GM12878 (cell line): ENCODE data around the gene CEP128. TPM values are rescaled to one million over a fixed set of nuclear protein-coding genes. Genes with fewer than 3 reads are reported as not detected.

Experiments used
- ATAC-seq: fragments of 200-7000 bp; cut with Tn5 transposase; 3 replicates; pipeline ENCODE4 v1.9.1; 2020; ENCODE audit warnings: mild to moderate bottlenecking, moderate library complexity
- BruUV-seq: library from RNA; stranded (reverse); fragments of 400-500 nt; replicated peaks from 2 replicates; lab custom pipeline; 2021; lab: Mats Ljungman, UMichigan
- CTCF ChIA-PET: fragments of 300-600 bp; sonication (Branson Sonifier 250); formaldehyde crosslinking; extraction: SDS; loops from one replicate; lab custom pipeline; 2021; ENCODE audit warnings: inconsistent platforms; lab: Yijun Ruan, JAX
- POLR2A ChIA-PET: fragments of 350-600 bp; formaldehyde crosslinking; extraction: SDS; loops from one replicate; lab custom pipeline; 2021; ENCODE audit warnings: inconsistent platforms; lab: Charles Lee
- RAD21 ChIA-PET: fragments of 300-600 bp; sonication (Branson Sonifier 250); formaldehyde crosslinking; loops from one replicate; lab custom pipeline; 2023; ENCODE audit warnings: antibody characterized with exemption; ENCODE audit not compliant: unreplicated experiment; lab: Charles Lee
- SMC1A ChIA-PET: fragments of 300-600 bp; sonication (Branson Sonifier 250); formaldehyde crosslinking; loops from one replicate; lab custom pipeline; 2023; ENCODE audit not compliant: unreplicated experiment, uncharacterized antibody; lab: Charles Lee
- DNase-seq: peaks from one replicate; pipeline ENCODE4 v3.0.0-alpha.2; 2011; ENCODE audit warnings: low read depth, low spot score
- FAIRE-seq: peaks from 3 replicates; lab custom pipeline; 2011; peaks lifted over from hg19 to GRCh38; lab: Jason Lieb, UNC
- H2AFZ ChIP-seq: 2 replicates; pipeline ENCODE4 v1.6.0; 2011; ENCODE audit warnings: low read depth, low read length, control low read depth; ENCODE audit not compliant: control insufficient read depth
- H3K27ac ChIP-seq: 2 replicates; pipeline ENCODE4 v1.5.1; 2011; ENCODE audit warnings: control low read depth; ENCODE audit not compliant: control insufficient read depth, insufficient read depth
- H3K27me3 ChIP-seq, 2 experiments: replicated peaks in 1 of 2; 2 replicates each; pipeline versions ENCODE4 v1.6.0 to v1.6.1; 2011; ENCODE audit warnings: low read length in 1 of 2; ENCODE audit not compliant: control insufficient read depth in 2 of 2, insufficient read depth in 2 of 2
- H3K36me3 ChIP-seq, 2 experiments: 2 replicates each; pipeline ENCODE4 v1.5.1; 2011; ENCODE audit warnings: low read length in 1 of 2; ENCODE audit not compliant: control insufficient read depth in 2 of 2, insufficient read depth in 2 of 2
- H3K4me1 ChIP-seq: 2 replicates; pipeline ENCODE4 v1.6.1; 2011; ENCODE audit warnings: mild to moderate bottlenecking, low read length, moderate library complexity, mixed read lengths; ENCODE audit not compliant: control insufficient read depth, insufficient read depth
- H3K4me2 ChIP-seq: 2 replicates; pipeline ENCODE4 v1.6.0; 2011; ENCODE audit warnings: control low read depth; ENCODE audit not compliant: control insufficient read depth, insufficient read depth
- H3K4me3 ChIP-seq: fragments of 200-600 bp; sonication (generic); 2 replicates; pipeline ENCODE4 v1.5.1; 2016
- H3K79me2 ChIP-seq: 2 replicates; pipeline ENCODE4 v1.6.0; 2011; ENCODE audit warnings: low read length; ENCODE audit not compliant: control insufficient read depth, insufficient read depth
- H3K9ac ChIP-seq: 2 replicates; pipeline ENCODE4 v1.8.0; 2011; ENCODE audit warnings: low read length, control low read depth, mixed read lengths; ENCODE audit not compliant: control insufficient read depth, insufficient read depth
- H3K9me3 ChIP-seq: replicated peaks from 3 replicates; pipeline ENCODE4 v1.5.1; 2011; ENCODE audit warnings: mild to moderate bottlenecking, low read length; ENCODE audit not compliant: control insufficient read depth, insufficient read depth
- H4K20me1 ChIP-seq: 2 replicates; pipeline ENCODE4 v1.6.0; 2011; ENCODE audit not compliant: control insufficient read depth, insufficient read depth
- ATF7 ChIP-seq: fragments of 450-650 bp; IDR thresholded peaks from 2 replicates; pipeline ENCODE4 v1.6.1; 2016; ENCODE audit warnings: low read depth, mild to moderate bottlenecking
- BCL3 ChIP-seq: IDR thresholded peaks from 2 replicates; pipeline ENCODE4 v1.6.1; 2011; ENCODE audit warnings: borderline replicate concordance, low read depth, mild to moderate bottlenecking, moderate library complexity, low read length; ENCODE audit not compliant: insufficient read depth, poor library complexity, severe bottlenecking
- IRF3 ChIP-seq: fragments of 450-650 bp; IDR thresholded peaks from 2 replicates; pipeline ENCODE4 v1.6.1; 2014; ENCODE audit warnings: mild to moderate bottlenecking
- JUNB ChIP-seq: IDR thresholded peaks from 2 replicates; pipeline ENCODE4 v1.6.1; 2016; ENCODE audit warnings: antibody characterized with exemption, mild to moderate bottlenecking
- POLR2AphosphoS2 ChIP-seq: IDR thresholded peaks from 2 replicates; pipeline ENCODE4 v1.6.1; 2011; ENCODE audit warnings: low read depth, mild to moderate bottlenecking, low read length, improper control_type of control experiment, moderate library complexity
- RBBP5 ChIP-seq: fragments of 200-600 bp; sonication (generic); conservative IDR thresholded peaks from 2 replicates; pipeline ENCODE4 v1.6.1; 2016
- WRNIP1 ChIP-seq: IDR thresholded peaks from 2 replicates; pipeline ENCODE4 v1.6.1; 2011; ENCODE audit warnings: low read depth, low read length, improper control_type of control experiment, borderline replicate concordance
- YY1 ChIP-seq: IDR thresholded peaks from 2 replicates; pipeline ENCODE4 v1.6.1; 2011; ENCODE audit warnings: low read depth, mild to moderate bottlenecking, low read length
- ZBTB40 ChIP-seq: fragments of 450-650 bp; IDR thresholded peaks from 2 replicates; pipeline ENCODE4 v1.6.1; 2016; ENCODE audit warnings: mild to moderate bottlenecking, moderate library complexity, borderline replicate concordance
- WGBS: methylation state at CpG from one replicate; pipeline ENCODE4 v1.1.6; 2016; ENCODE audit warnings: low lambda C conversion rate; ENCODE audit not compliant: insufficient replicate concordance, insufficient coverage; ENCODE audit errors: missing lambda C conversion rate; 5-methylcytosine and 5-hydroxymethylcytosine counted together
- in situ Hi-C: fragments of 300-500 bp; cut with MboI; formaldehyde crosslinking; loops from 9 replicates; pipeline ENCODE4 v1.14.3; 2018; ENCODE audit warnings: mixed read lengths
- intact Hi-C: fragments of 100-400 bp; cut with micrococcal nuclease; formaldehyde crosslinking; loops from one replicate; pipeline ENCODE4 v1.14.2; 2022; ENCODE audit not compliant: unreplicated experiment
- polyA plus RNA-seq, 11 experiments: library from polyadenylated mRNA; depleted of rRNA in 4 of 11; unstranded in 6 of 11; stranded (reverse) in 5 of 11; fragments of >200 nt; fragmentation: Nextera tagmentation in 4 of 11; fragmentation: Illumina TruSeq in 1 of 11; extraction: Ambion mirVana in 4 of 11; extraction: Trizol in 1 of 11; gene quantifications; 1 replicate in 1 of 11; 2 replicates in 10 of 11; pipeline versions ENCODE4 v1.2.1 to v1.2.3, GENCODE V29; 2011 to 2016; ENCODE audit warnings: inconsistent platforms in 2 of 11, missing spikeins in 2 of 11, low read depth in 1 of 11
- total RNA-seq, 4 experiments: library from RNA; depleted of rRNA in 3 of 4; stranded (reverse); fragments of >200 nt in 3 of 4; fragmentation: Illumina TruSeq in 1 of 4; extraction: Trizol in 1 of 4; gene quantifications; 2 replicates each; pipeline versions ENCODE4 v1.2.1 to v1.2.3, GENCODE V29; 2013 to 2021

CEP128 gene
- total and polyA plus RNA-seq, 10 of the 15 experiments (the other 5 are each of a cell fraction or from before 2014, with no cell fraction given) = 1.1 to 6.7 (median 3.4) TPM

GRCh38 chr14:80564051-80564450 lies 377.5 kb downstream of the CEP128 start:
- Histone ChIP-seq H3K4me2 (no peak overlapping the region), H3K4me3 (no peak overlapping the region), H3K36me3 (no peaks in the 10 kb centered on the region), H2AFZ (no peak overlapping the region), H4K20me1 (no peaks in the 10 kb centered on the region), H3K27ac (no peak overlapping the region), H3K79me2 (no peaks in the 10 kb centered on the region), H3K9me3 (no peaks in the 10 kb centered on the region), H3K9ac (no peak overlapping the region), H3K4me1 (no peaks in the 10 kb centered on the region), H3K27me3 (no peaks in the 10 kb centered on the region)
- ChIA-PET CTCF (no interaction called here), SMC1A (no interaction called here), RAD21 (no interaction called here), POLR2A (interaction anchor here (0.5 kb wide), 1 partner anchor 32 kb away, joined by 8 read pairs; no protein-coding TSS in a partner anchor)
- ATAC-seq (no peak), DNase-seq (no peak), FAIRE-seq (no peak)
- TF ChIP-seq WRNIP1 = no peak
- no peak for TF ChIP-seq POLR2AphosphoS2
- no peak for TF ChIP-seq ATF7
- in situ Hi-C loops = no loop called here
- BruUV-seq = no TSS peak
- intact Hi-C loops = no loop called here

- H4K20me1 ChIP-seq = no peaks in the 10 kb centered on the region
- no peaks in the 10 kb centered on the region for H3K4me1 ChIP-seq
- no peak overlapping the region for H3K9ac ChIP-seq
- no TSS peak for BruUV-seq
- intact Hi-C loops = no loop called here
- RAD21 ChIA-PET = no interaction called here
- in situ Hi-C loops = no loop called here
- no peaks in the 10 kb centered on the region for H3K27me3 ChIP-seq
- H3K9me3 ChIP-seq = no peaks in the 10 kb centered on the region
- POLR2A ChIA-PET = no interaction called here
- no peaks in the 10 kb centered on the region for H3K36me3 ChIP-seq
- FAIRE-seq (no peak), ATAC-seq (peak; percentile 82), DNase-seq (no peak)
- no peak overlapping the region for H3K4me3 ChIP-seq
- SMC1A ChIA-PET = no interaction called here
- no peak overlapping the region for H3K27ac ChIP-seq
- no peaks in the 10 kb centered on the region for H3K79me2 ChIP-seq
- 37% methylated on average over 5 of the region's 5 CpGs for WGBS
- no peak overlapping the region for H3K4me2 ChIP-seq
- CTCF ChIA-PET = no interaction called here
- H2AFZ ChIP-seq = no peak overlapping the region
- TF ChIP-seq ZBTB40 (no peak), YY1 (0 out of 2 replicates have a peak, but pooled peaks have one; percentile 40), JUNB (peak; percentile 78), RBBP5 (no peak), BCL3 (no peak), IRF3 (no peak), ATF7 (no peak)
Observed at GRCh38 chr14:80560800-80561657, 380.5 kb downstream of the CEP128 start.
